ENCODE measurements around the gene SYCE3. TPM values are rescaled to one million over a fixed set of nuclear protein-coding genes. Genes with fewer than 3 reads are reported as not detected.
"Not testable (repeated sequence)": the region's sequence is repeated elsewhere in the genome, so short reads cannot be mapped to it uniquely, and the experiment has no call there.

SYCE3 gene
- total and polyA plus RNA-seq, 11 donors, result not detected

GRCh38 chr22:50520826-50521453, 41.8 kb downstream of the SYCE3 start:
- intact Hi-C loops (cut with DNase I), result loop anchor here in 1 of 10 donors (10.0 kb wide), 1 partner anchor 276 kb away; the partner anchor contains the start of gene TUBGCP6
- TF ChIP-seq POLR2A (IDR thresholded peaks at IDR 0.05), result no peak
- no peak for TF ChIP-seq CTCF (IDR thresholded peaks at IDR 0.05)
- 95 to 96% (median 95%) methylated on average over 10 to 13 of the region's 13 CpGs for WGBS, 4 donors
- no peak for ATAC-seq
- peaks cover 0 to 19% (median 12%) of the 10 kb centered on the region in 12 donors for H3K4me1 ChIP-seq
- no peak overlapping the region for H3K4me3 ChIP-seq
- no peak overlapping the region for H3K27ac ChIP-seq
- H3K9me3 ChIP-seq, result no peaks in the 10 kb centered on the region
- peaks cover 0 to 91% (median 76%) of the 10 kb centered on the region in 9 donors for H3K36me3 ChIP-seq
- no peaks in the 10 kb centered on the region for H3K27me3 ChIP-seq
- no peak for DNase-seq

GRCh38 chr22:50520184-50520583, 42.5 kb downstream of the SYCE3 start:
- intact Hi-C loops (cut with DNase I), result loop anchor here in 1 of 10 donors (10.0 kb wide), 1 partner anchor 275 kb away; the partner anchor contains the start of gene TUBGCP6

GRCh38 chr22:50519151-50519550, 43.6 kb downstream of the SYCE3 start:
- WGBS, 4 donors, result 92 to 98% (median 96%) methylated on average over 7 to 8 of the region's 8 CpGs
- DNase-seq (peak in 1 of 5 donors; percentile 12), ATAC-seq (no peak)
- Histone ChIP-seq H3K4me1 (peaks cover 0 to 5% (median 2%) of the 10 kb centered on the region in 12 donors), H3K9me3 (no peaks in the 10 kb centered on the region), H3K4me3 (no peak overlapping the region), H3K27me3 (no peaks in the 10 kb centered on the region), H3K36me3 (peaks cover 0 to 88% (median 76%) of the 10 kb centered on the region in 9 donors), H3K27ac (no peak overlapping the region)
- TF ChIP-seq CTCF (IDR thresholded peaks at IDR 0.05) (no peak), POLR2A (IDR thresholded peaks at IDR 0.05) (no peak)
- intact Hi-C loops (cut with DNase I), result no loop called here

More at GRCh38 chr22:50520184-50520583, 42.5 kb downstream of the SYCE3 start:
- H3K27me3 ChIP-seq, DNase-seq, H3K4me3 ChIP-seq, ATAC-seq, H3K9me3 ChIP-seq, H3K27ac ChIP-seq: not testable (repeated sequence)
- Histone ChIP-seq H3K36me3 (peaks cover 0 to 92% (median 76%) of the 10 kb centered on the region in 9 donors), H3K4me1 (peaks cover 0 to 15% (median 12%) of the 10 kb centered on the region in 12 donors)
- WGBS, 4 donors, result 95 to 96% (median 95%) methylated on average over 8 of the region's 8 CpGs

GRCh38 chr22:50518606-50519005, 44.1 kb downstream of the SYCE3 start:
- no peak for ATAC-seq
- Histone ChIP-seq H3K9me3 (no peaks in the 10 kb centered on the region), H3K36me3 (peaks cover 0 to 83% (median 71%) of the 10 kb centered on the region in 9 donors), H3K27me3 (no peaks in the 10 kb centered on the region), H3K4me3 (no peak overlapping the region), H3K27ac (no peak overlapping the region), H3K4me1 (no peaks in the 10 kb centered on the region)
- DNase-seq, result peak in 1 of 5 donors; percentile 11
- intact Hi-C loops (cut with DNase I), result no loop called here
- 94 to 95% (median 95%) methylated on average over 6 to 7 of the region's 7 CpGs for WGBS, 4 donors
- no peak for TF ChIP-seq POLR2A (IDR thresholded peaks at IDR 0.05)
- TF ChIP-seq CTCF (IDR thresholded peaks at IDR 0.05), result no peak
